SK-N-DZ (cell line): Measurements from ENCODE around the gene ZSWIM9.
"Not testable (repeated sequence)": the region's sequence is repeated elsewhere in the genome, so short reads cannot be mapped to it uniquely, and the experiment has no call there.

Experiments
- DNase-seq: peaks from one replicate; pipeline ENCODE4 v3.0.0-alpha.2; 2015; ENCODE audit warnings: low spot score

The ZSWIM9 gene

GRCh38 chr19:48213959-48214358 is 43.5 kb downstream of the ZSWIM9 start:
- no peak for DNase-seq

- no peak for DNase-seq
These were observed 46.5 kb downstream of the ZSWIM9 start for GRCh38 chr19:48216933-48217332.

DNA sequence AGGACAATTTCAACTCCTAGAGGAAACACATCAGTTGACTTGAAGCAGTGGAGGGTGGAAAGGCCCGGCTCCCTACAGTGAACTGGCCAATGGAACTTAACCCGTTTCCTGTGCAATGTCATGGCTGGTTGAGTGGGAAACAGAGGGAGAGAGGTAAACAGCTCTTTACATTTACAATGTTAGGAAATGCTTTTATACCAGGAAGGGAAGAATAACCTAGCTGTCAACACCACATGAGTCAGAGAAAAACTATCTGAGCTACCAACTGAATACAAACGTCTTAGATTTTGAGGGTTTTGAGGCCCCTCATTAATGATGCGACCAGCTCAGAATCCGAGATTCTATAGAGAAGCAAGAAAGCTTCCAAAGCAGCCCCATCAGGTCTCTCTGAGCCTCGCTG is 48.5 kb downstream of the ZSWIM9 start:
- DNase-seq = no peak

GRCh38 chr19:48220784-48221183 is 50.3 kb downstream of the ZSWIM9 start:
- DNase-seq = not testable (repeated sequence)

- no peak for DNase-seq
These were observed 51.1 kb downstream of the ZSWIM9 start for GRCh38 chr19:48221628-48222027.

GRCh38 chr19:48230555-48231129 is 60.2 kb downstream of the ZSWIM9 start:
- DNase-seq = no peak

GRCh38 chr19:48237057-48237456 is 66.6 kb downstream of the ZSWIM9 start:
- no peak for DNase-seq

GRCh38 chr19:48239120-48239519 is 68.6 kb downstream of the ZSWIM9 start:
- no peak for DNase-seq

GRCh38 chr19:48239582-48240141 is 69.2 kb downstream of the ZSWIM9 start:
- no peak for DNase-seq

- DNase-seq = not testable (repeated sequence)
These were observed 71.3 kb downstream of the ZSWIM9 start for GRCh38 chr19:48241771-48242170.

- no peak for DNase-seq
These were observed 73.8 kb downstream of the ZSWIM9 start for GRCh38 chr19:48244281-48244680.

DNA sequence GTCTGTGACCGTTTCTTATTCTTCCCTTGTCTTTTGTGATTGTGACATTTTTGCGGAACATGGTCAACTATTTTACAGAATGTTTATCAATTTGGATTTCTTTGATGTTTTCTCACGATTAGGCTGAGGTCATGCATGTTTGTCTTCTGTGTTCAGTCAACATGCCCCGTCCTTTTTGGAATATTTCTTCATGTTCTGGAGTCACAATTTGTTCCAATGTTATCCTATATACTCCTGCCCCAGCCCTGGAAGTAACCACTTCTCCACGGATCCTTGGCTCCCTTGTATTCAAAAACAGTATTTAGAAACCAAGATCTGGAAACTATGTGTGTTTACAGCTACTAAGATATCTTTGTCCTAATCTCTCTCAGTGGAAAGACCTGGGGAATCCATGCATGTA is 75.6 kb downstream of the ZSWIM9 start:
- DNase-seq = no peak

DNA sequence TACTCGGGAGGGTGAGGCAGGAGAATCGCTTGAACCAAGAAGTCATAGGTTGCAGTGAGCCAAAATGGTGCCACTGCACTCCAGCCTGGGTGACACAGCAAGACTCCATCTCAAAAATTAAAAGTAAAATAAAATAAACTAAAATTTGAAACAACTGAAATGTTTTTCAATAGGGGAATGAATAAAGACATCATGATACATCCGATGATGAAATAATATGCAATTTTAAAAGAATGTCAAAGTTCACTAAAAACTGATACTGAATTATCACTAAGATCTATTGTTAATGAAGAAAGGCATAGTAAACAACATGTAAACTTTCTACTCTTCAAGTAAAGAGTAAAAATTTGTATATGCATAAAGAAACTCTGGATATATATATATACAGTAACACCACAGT is 76.7 kb downstream of the ZSWIM9 start:
- no peak for DNase-seq
